Spleen (tissue), 11 donors: ENCODE data around the gene GAREM1. TPM values are rescaled to one million over a fixed set of nuclear protein-coding genes. Genes with fewer than 3 reads are reported as not detected.

Source experiments
- DNase-seq: peaks from one replicate; pipeline ENCODE4 v3.0.0-alpha.2; 2020
- H3K27ac ChIP-seq, 8 donors: fragments of 200-600 bp; sonication (generic) in 7 of 8; 1 replicate in 4 of 8; 2 replicates in 4 of 8; pipeline versions ENCODE4 v1.5.0 to v1.8.0; 2016 to 2021; ENCODE audit warnings: inconsistent platforms in 4 of 8, mild to moderate bottlenecking in 4 of 8, moderate library complexity in 1 of 8
- H3K27me3 ChIP-seq, 7 donors: fragments of 200-600 bp; sonication (generic) in 6 of 7; replicated peaks in 1 of 7; 1 replicate in 4 of 7; 2 replicates in 3 of 7; pipeline versions ENCODE4 v1.5.0 to v1.8.0; 2016 to 2021; ENCODE audit warnings: inconsistent platforms in 3 of 7, mild to moderate bottlenecking in 1 of 7
- H3K36me3 ChIP-seq, 6 donors: fragments of 200-600 bp; sonication (generic) in 5 of 6; 1 replicate in 4 of 6; 2 replicates in 2 of 6; pipeline versions ENCODE4 v1.5.0 to v1.8.0; 2016 to 2021; ENCODE audit warnings: inconsistent platforms in 2 of 6
- H3K4me1 ChIP-seq, 6 donors: fragments of 200-600 bp; sonication (generic) in 5 of 6; 1 replicate in 3 of 6; 2 replicates in 3 of 6; pipeline versions ENCODE4 v1.5.0 to v1.8.0; 2016 to 2021; ENCODE audit warnings: inconsistent platforms in 3 of 6
- H3K4me3 ChIP-seq, 8 donors: fragments of 200-600 bp; sonication (generic) in 7 of 8; 1 replicate in 4 of 8; 2 replicates in 4 of 8; pipeline versions ENCODE4 v1.5.0 to v1.8.0; 2016 to 2021; ENCODE audit warnings: inconsistent platforms in 4 of 8, mild to moderate bottlenecking in 4 of 8, moderate library complexity in 2 of 8
- H3K9me3 ChIP-seq, 8 donors: fragments of 200-600 bp; sonication (generic) in 7 of 8; 1 replicate in 4 of 8; 2 replicates in 4 of 8; pipeline versions ENCODE4 v1.5.0 to v1.8.0; 2016 to 2021; ENCODE audit warnings: inconsistent platforms in 4 of 8
- POLR2A ChIP-seq, 3 donors: fragments of 450-650 bp; IDR thresholded peaks; one replicate each; pipeline ENCODE4 v1.5.1; 2017; ENCODE audit warnings: antibody characterized with exemption in 3 of 3, mild to moderate bottlenecking in 1 of 3
- POLR2AphosphoS5 ChIP-seq, 3 donors: sonication (generic); formaldehyde crosslinking; IDR thresholded peaks; one replicate each; pipeline ENCODE4 v1.5.1; 2017; ENCODE audit warnings: antibody characterized with exemption in 3 of 3
- WGBS, 5 donors: extraction: QIAGEN DNeasy Blood & Tissue Kit in 3 of 5; methylation state at CpG; one replicate each; pipeline versions ENCODE4 v1.1.5 to v1.1.7; 2013 to 2018; 5-methylcytosine and 5-hydroxymethylcytosine counted together
- intact Hi-C: fragments of 100-400 bp; cut with DNase I; formaldehyde crosslinking; loops from one replicate; pipeline ENCODE4 v1.15.0; 2023; ENCODE audit warnings: low total_unique reads
- polyA plus RNA-seq, 3 donors: library from polyadenylated mRNA; stranded (reverse); fragments of 200-250 nt; gene quantifications; one replicate each; pipeline ENCODE4 v1.2.1, GENCODE V29; 2013
- total RNA-seq, 7 donors: library from RNA; depleted of rRNA in 3 of 7; stranded (reverse); fragments of >200 nt in 3 of 7; fragmentation: NEBNext Ultra II Directional in 4 of 7; extraction: Animal tissue kit (Norgen Biotek cat#: 25700) in 4 of 7; gene quantifications; one replicate each; pipeline versions ENCODE4 v1.1.0 to v1.2.1, GENCODE V29; 2016 to 2021
- TF ChIP-seq, protein P1 (sequence below), 11 experiments: fragments of 200-600 bp in 7 of 11; fragments of 450-650 bp in 4 of 11; sonication (generic) in 4 of 11; IDR thresholded peaks in 8 of 11; conservative IDR thresholded peaks in 3 of 11; 1 replicate in 7 of 11; 2 replicates in 4 of 11; pipeline versions ENCODE4 v1.4.0 to v1.8.0; 2016 to 2021; ENCODE audit warnings: antibody characterized with exemption in 11 of 11, inconsistent platforms in 4 of 11, mild to moderate bottlenecking in 1 of 11
- donor health status: healthy with polysubstance abuse.
- donor health status: DM: no; HTN: no; CAD: no; lungs with moderate emphysema.
- donor health status: DM: no; HTN: no; CAD: no.
- donor health status: Bipolar disorder and iron deficiency.
- donor health status: healthy.
- donor health status: DM: no; HTN: no; CAD: no.
- donor health status: DM: yes; HTN: yes; CAD: no.

Gene GAREM1
- total and polyA plus RNA-seq, 10 donors: 0.20 to 8.2 (median 3.5) TPM

DNA sequence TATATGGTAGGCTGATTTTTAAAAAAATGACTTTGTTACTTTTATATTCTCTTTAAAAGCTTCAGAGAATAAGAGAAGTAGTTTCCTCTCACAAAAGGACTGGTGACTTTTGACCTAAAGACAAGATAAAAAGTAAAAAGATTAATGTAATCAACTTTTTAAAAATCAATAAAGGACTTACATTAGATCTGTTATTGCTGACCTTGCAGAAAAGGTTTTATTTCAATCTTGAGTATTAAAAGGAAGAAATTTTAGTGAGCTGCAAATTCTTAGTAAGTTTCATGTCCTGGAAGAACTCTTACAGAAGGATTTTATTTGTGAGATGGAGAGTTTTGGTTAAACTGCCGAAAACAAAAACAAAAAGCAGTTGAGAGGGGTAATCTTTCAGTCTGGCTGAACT, 2.2 kb upstream of the GAREM1 start:
- Histone ChIP-seq H3K4me3 (no peak overlapping the region), H3K36me3 (no peaks in the 10 kb centered on the region), H3K9me3 (no peaks in the 10 kb centered on the region), H3K4me1 (peaks cover 12 to 35% (median 29%) of the 10 kb centered on the region in 6 donors), H3K27ac (no peak overlapping the region), H3K27me3 (peaks cover 0 to 57% (median 16%) of the 10 kb centered on the region in 7 donors)
- intact Hi-C loops: no loop called here
- 0 to 91% (median 87%) methylated on average over 1 of the region's 1 CpG for WGBS, 5 donors
- TF ChIP-seq POLR2AphosphoS5 (IDR thresholded peaks at IDR 0.05): no peak
- no peak for TF ChIP-seq POLR2A (IDR thresholded peaks at IDR 0.05)
- TF ChIP-seq, protein P1, sequence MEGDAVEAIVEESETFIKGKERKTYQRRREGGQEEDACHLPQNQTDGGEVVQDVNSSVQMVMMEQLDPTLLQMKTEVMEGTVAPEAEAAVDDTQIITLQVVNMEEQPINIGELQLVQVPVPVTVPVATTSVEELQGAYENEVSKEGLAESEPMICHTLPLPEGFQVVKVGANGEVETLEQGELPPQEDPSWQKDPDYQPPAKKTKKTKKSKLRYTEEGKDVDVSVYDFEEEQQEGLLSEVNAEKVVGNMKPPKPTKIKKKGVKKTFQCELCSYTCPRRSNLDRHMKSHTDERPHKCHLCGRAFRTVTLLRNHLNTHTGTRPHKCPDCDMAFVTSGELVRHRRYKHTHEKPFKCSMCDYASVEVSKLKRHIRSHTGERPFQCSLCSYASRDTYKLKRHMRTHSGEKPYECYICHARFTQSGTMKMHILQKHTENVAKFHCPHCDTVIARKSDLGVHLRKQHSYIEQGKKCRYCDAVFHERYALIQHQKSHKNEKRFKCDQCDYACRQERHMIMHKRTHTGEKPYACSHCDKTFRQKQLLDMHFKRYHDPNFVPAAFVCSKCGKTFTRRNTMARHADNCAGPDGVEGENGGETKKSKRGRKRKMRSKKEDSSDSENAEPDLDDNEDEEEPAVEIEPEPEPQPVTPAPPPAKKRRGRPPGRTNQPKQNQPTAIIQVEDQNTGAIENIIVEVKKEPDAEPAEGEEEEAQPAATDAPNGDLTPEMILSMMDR (IDR thresholded peaks at IDR 0.05 in 8 of 11, conservative IDR thresholded peaks at IDR 0.05 in 3 of 11): no peak
- DNase-seq: no peak

DNA sequence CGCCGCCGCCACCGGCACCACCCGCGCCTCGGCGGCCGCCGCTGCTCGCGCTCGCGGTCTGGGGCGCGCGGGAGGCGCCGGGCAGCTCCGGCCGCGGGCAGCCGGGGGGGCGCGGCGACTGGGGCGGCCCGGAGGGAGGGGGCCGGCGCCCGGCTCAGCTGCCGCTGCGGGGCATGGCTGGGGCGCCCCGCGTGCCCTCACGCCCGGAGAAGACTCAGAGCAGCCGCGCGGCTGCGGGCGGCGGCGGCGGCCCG, 295 bp downstream of the GAREM1 start:
- H3K27ac ChIP-seq: peak overlapping the region in 6 of 8 donors; percentile 38 to 79 (median 67)
- peaks cover 12 to 41% (median 29%) of the 10 kb centered on the region in 6 donors for H3K4me1 ChIP-seq
- H3K9me3 ChIP-seq: no peaks in the 10 kb centered on the region
- H3K36me3 ChIP-seq: no peaks in the 10 kb centered on the region
- TF ChIP-seq, protein P1 (IDR thresholded peaks at IDR 0.05 in 8 of 11, conservative IDR thresholded peaks at IDR 0.05 in 3 of 11): no peak
- TF ChIP-seq POLR2AphosphoS5 (IDR thresholded peaks at IDR 0.05): no peak
- no peak for TF ChIP-seq POLR2A (IDR thresholded peaks at IDR 0.05)
- H3K4me3 ChIP-seq: peak overlapping the region; percentile 41 to 81 (median 58)
- peaks cover 0 to 80% (median 28%) of the 10 kb centered on the region in 7 donors for H3K27me3 ChIP-seq
- DNase-seq: no peak
- WGBS, 5 donors: 0 to 3% (median 1%) methylated on average over 6 to 47 of the region's 47 CpGs
- intact Hi-C loops: no loop called here

DNA sequence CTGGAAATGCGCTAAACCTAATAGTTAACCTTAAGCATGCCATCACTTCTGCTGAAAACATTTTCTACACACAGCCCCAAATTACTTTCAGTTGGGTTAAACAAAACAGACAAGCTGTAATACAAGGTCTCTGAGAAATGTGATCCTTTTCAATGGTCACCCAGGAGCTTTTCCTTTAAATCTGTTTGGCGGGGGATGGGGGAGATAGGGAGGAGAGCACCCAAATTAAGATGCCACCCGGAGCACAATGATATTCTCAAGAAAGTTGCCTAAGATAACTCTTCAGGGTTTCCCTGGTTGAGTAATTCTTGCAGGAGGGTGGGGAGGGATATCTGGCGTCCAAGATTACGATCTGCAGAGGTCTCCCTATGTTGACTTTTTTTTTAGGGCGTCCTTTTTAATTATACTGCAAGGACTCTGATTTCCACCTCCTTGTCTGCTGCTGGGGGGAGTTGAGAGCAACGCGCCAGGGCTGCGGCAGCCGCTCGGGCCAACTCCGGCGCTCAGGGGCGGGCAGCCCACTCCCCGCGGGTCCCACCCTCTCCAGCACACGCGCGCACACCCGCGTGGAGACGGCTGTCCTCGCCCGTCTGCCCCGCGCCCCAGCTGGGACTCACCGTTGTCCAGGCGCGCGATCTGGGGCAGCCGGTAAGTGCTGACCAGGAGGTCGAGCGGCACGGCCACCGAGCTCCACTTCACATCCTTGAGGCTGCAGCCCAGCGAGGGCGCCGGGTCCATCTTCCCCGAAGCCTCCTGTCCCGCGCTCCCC, 807 bp downstream of the GAREM1 start:
- Histone ChIP-seq H3K27ac (peak overlapping the region in 7 of 8 donors; percentile 38 to 79 (median 66)), H3K4me1 (peaks cover 12 to 41% (median 29%) of the 10 kb centered on the region in 6 donors), H3K27me3 (peaks cover 0 to 81% (median 28%) of the 10 kb centered on the region in 7 donors), H3K4me3 (peak overlapping the region; percentile 29 to 81 (median 58)), H3K9me3 (no peaks in the 10 kb centered on the region), H3K36me3 (no peaks in the 10 kb centered on the region)
- intact Hi-C loops: no loop called here
- DNase-seq: peak; percentile 80
- peak in 1 of 3 donors; percentile 2 for TF ChIP-seq POLR2AphosphoS5 (IDR thresholded peaks at IDR 0.05)
- TF ChIP-seq, protein P1 (IDR thresholded peaks at IDR 0.05 in 8 of 11, conservative IDR thresholded peaks at IDR 0.05 in 3 of 11): no peak
- TF ChIP-seq POLR2A (IDR thresholded peaks at IDR 0.05): no peak
- WGBS, 5 donors: 1 to 3% (median 1%) methylated on average over 15 to 41 of the region's 41 CpGs

DNA sequence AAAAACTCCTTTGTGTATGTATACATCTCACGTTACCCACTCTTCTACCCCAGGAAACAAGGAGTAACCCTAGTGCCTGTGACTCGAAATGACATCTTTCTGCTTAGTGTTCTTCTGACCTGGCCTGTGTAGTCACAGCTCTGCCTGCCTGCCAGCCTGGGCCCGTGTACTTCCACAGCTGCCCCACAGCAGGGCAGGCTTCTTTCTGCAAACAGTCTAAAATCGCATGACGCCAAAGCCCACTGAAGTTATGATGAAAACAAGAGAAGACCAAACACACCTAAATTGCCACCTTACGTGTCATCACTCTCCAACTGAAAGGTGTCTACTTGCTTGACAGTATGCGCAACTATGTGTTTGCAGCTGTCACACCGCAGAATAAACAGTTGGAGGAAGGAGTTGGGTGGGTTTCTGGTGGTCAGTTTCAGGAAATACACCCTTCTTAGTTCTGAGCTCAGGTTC, 1.5 kb downstream of the GAREM1 start:
- H3K4me1 ChIP-seq: peaks cover 12 to 41% (median 29%) of the 10 kb centered on the region in 6 donors
- H3K27me3 ChIP-seq: peaks cover 0 to 81% (median 28%) of the 10 kb centered on the region in 7 donors
- WGBS, 5 donors: 22 to 31% (median 29%) methylated on average over 8 of the region's 8 CpGs
- H3K36me3 ChIP-seq: no peaks in the 10 kb centered on the region
- DNase-seq: no peak
- H3K27ac ChIP-seq: peak overlapping the region in 3 of 8 donors; percentile 3 to 68 (median 66)
- H3K4me3 ChIP-seq: peak overlapping the region; percentile 14 to 81 (median 58)
- peak in 1 of 3 donors; percentile 7 for TF ChIP-seq POLR2AphosphoS5 (IDR thresholded peaks at IDR 0.05)
- TF ChIP-seq, protein P1 (IDR thresholded peaks at IDR 0.05 in 8 of 11, conservative IDR thresholded peaks at IDR 0.05 in 3 of 11): no peak
- no peaks in the 10 kb centered on the region for H3K9me3 ChIP-seq
- intact Hi-C loops: no loop called here
